HL-60 (cell line): ENCODE data around the gene EPSTI1.

Source experiments
- GABPA ChIP-seq: IDR thresholded peaks from 2 replicates; pipeline ENCODE4 v1.6.1; 2012; ENCODE audit warnings: low read depth
- POLR2AphosphoS5 ChIP-seq: IDR thresholded peaks from 2 replicates; pipeline ENCODE4 v1.6.1; 2012; ENCODE audit warnings: low read depth
- REST ChIP-seq: IDR thresholded peaks from 2 replicates; pipeline ENCODE4 v1.6.1; 2012; ENCODE audit warnings: low read depth; ENCODE audit not compliant: insufficient replicate concordance
- SPI1 ChIP-seq: IDR thresholded peaks from 2 replicates; pipeline ENCODE4 v1.6.1; 2012; ENCODE audit warnings: low read depth, mild to moderate bottlenecking, borderline replicate concordance
- TF ChIP-seq, protein P1 (sequence below): IDR thresholded peaks from one replicate; pipeline ENCODE4 v1.5.1; 2011; ENCODE audit warnings: low read length, control low read depth, inconsistent platforms; ENCODE audit not compliant: insufficient read depth

GRCh38 chr13:43002021-43002420, 10.0 kb upstream of the EPSTI1 start:
- TF ChIP-seq, protein P1, sequence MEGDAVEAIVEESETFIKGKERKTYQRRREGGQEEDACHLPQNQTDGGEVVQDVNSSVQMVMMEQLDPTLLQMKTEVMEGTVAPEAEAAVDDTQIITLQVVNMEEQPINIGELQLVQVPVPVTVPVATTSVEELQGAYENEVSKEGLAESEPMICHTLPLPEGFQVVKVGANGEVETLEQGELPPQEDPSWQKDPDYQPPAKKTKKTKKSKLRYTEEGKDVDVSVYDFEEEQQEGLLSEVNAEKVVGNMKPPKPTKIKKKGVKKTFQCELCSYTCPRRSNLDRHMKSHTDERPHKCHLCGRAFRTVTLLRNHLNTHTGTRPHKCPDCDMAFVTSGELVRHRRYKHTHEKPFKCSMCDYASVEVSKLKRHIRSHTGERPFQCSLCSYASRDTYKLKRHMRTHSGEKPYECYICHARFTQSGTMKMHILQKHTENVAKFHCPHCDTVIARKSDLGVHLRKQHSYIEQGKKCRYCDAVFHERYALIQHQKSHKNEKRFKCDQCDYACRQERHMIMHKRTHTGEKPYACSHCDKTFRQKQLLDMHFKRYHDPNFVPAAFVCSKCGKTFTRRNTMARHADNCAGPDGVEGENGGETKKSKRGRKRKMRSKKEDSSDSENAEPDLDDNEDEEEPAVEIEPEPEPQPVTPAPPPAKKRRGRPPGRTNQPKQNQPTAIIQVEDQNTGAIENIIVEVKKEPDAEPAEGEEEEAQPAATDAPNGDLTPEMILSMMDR: no peak
- no peak for TF ChIP-seq POLR2AphosphoS5
- no peak for TF ChIP-seq REST
- TF ChIP-seq GABPA: no peak
- no peak for TF ChIP-seq SPI1
